ENCODE results near the gene ZNF556. TPM values are rescaled to one million over a fixed set of nuclear protein-coding genes. Genes with fewer than 3 reads are reported as not detected.

ZNF556 gene
- total RNA-seq, 1 donor from 2014 or later: 19.3 TPM

DNA sequence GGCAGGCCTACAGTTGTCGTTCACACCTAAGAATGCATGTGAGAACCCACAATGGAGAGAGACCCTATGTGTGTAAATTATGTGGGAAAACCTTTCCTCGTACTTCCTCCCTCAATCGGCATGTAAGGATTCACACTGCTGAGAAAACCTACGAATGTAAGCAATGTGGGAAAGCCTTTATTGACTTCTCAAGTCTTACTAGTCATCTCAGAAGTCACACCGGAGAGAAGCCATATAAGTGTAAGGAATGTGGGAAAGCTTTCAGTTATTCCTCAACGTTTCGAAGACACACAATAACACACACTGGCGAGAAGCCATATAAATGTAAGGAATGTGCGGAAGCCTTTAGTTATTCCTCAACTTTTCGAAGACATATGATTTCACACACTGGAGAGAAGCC, 14.5 kb upstream of the ZNF556 start:
- Histone ChIP-seq H3K4me3 (ENCODE audit: low read length in 3 of 3) (peak overlapping the region in 1 of 3 donors; percentile 59), H3K36me3 (ENCODE audit: control insufficient read depth in 3 of 3, insufficient read depth in 3 of 3, low read length in 3 of 3) (peaks cover 41 to 49% (median 48%) of the 10 kb centered on the region in 3 donors), H3K9ac (ENCODE audit: low read depth in 1 of 3, low read length in 3 of 3) (no peak overlapping the region), H3K27ac (ENCODE audit: low read depth, low read length) (no peak overlapping the region), H3K27me3 (ENCODE audit: control insufficient read depth in 3 of 3, insufficient read depth in 3 of 3, low read length in 3 of 3) (no peaks in the 10 kb centered on the region), H3K4me1 (ENCODE audit: control insufficient read depth in 3 of 3, insufficient read depth in 3 of 3, low read length in 3 of 3) (peaks cover 0 to 7% (median 5%) of the 10 kb centered on the region in 3 donors), H3K9me3 (ENCODE audit: control insufficient read depth in 3 of 3, low read length in 3 of 3) (peaks cover 29 to 51% (median 35%) of the 10 kb centered on the region in 3 donors)

- peak overlapping the region in 1 of 3 donors; percentile 59 for H3K4me3 ChIP-seq (ENCODE audit: low read length in 3 of 3)
- H3K9me3 ChIP-seq (ENCODE audit: control insufficient read depth in 3 of 3, low read length in 3 of 3): peaks cover 29 to 51% (median 35%) of the 10 kb centered on the region in 3 donors
- H3K36me3 ChIP-seq (ENCODE audit: control insufficient read depth in 3 of 3, insufficient read depth in 3 of 3, low read length in 3 of 3): peaks cover 41 to 50% (median 48%) of the 10 kb centered on the region in 3 donors
- H3K27ac ChIP-seq (ENCODE audit: low read depth, low read length): no peak overlapping the region
- no peak overlapping the region for H3K9ac ChIP-seq (ENCODE audit: low read depth in 1 of 3, low read length in 3 of 3)
- H3K27me3 ChIP-seq (ENCODE audit: control insufficient read depth in 3 of 3, insufficient read depth in 3 of 3, low read length in 3 of 3): no peaks in the 10 kb centered on the region
- H3K4me1 ChIP-seq (ENCODE audit: control insufficient read depth in 3 of 3, insufficient read depth in 3 of 3, low read length in 3 of 3): peaks cover 0 to 7% (median 5%) of the 10 kb centered on the region in 3 donors
Observed at GRCh38 chr19:2853015-2853606, 14.0 kb upstream of the ZNF556 start.

- peaks cover 43 to 52% (median 48%) of the 10 kb centered on the region in 3 donors for H3K36me3 ChIP-seq (ENCODE audit: control insufficient read depth in 3 of 3, insufficient read depth in 3 of 3, low read length in 3 of 3)
Observed at GRCh38 chr19:2854849-2855248, 12.3 kb upstream of the ZNF556 start.

GRCh38 chr19:2856457-2857050, 10.6 kb upstream of the ZNF556 start:
- H3K27ac ChIP-seq (ENCODE audit: low read depth, low read length): no peak overlapping the region
- peaks cover 32 to 37% (median 34%) of the 10 kb centered on the region in 3 donors for H3K36me3 ChIP-seq (ENCODE audit: control insufficient read depth in 3 of 3, insufficient read depth in 3 of 3, low read length in 3 of 3)
- no peak overlapping the region for H3K4me3 ChIP-seq (ENCODE audit: low read length in 3 of 3)
- peaks cover 36 to 40% (median 38%) of the 10 kb centered on the region in 3 donors for H3K9me3 ChIP-seq (ENCODE audit: control insufficient read depth in 3 of 3, low read length in 3 of 3)
- no peaks in the 10 kb centered on the region for H3K27me3 ChIP-seq (ENCODE audit: control insufficient read depth in 3 of 3, insufficient read depth in 3 of 3, low read length in 3 of 3)
- H3K4me1 ChIP-seq (ENCODE audit: control insufficient read depth in 3 of 3, insufficient read depth in 3 of 3, low read length in 3 of 3): no peaks in the 10 kb centered on the region
- H3K9ac ChIP-seq (ENCODE audit: low read depth in 1 of 3, low read length in 3 of 3): no peak overlapping the region

More at GRCh38 chr19:2854849-2855248, 12.3 kb upstream of the ZNF556 start:
- Histone ChIP-seq H3K4me3 (ENCODE audit: low read length in 3 of 3) (no peak overlapping the region), H3K27ac (ENCODE audit: low read depth, low read length) (no peak overlapping the region), H3K4me1 (ENCODE audit: control insufficient read depth in 3 of 3, insufficient read depth in 3 of 3, low read length in 3 of 3) (no peaks in the 10 kb centered on the region), H3K27me3 (ENCODE audit: control insufficient read depth in 3 of 3, insufficient read depth in 3 of 3, low read length in 3 of 3) (no peaks in the 10 kb centered on the region), H3K9me3 (ENCODE audit: control insufficient read depth in 3 of 3, low read length in 3 of 3) (peaks cover 40 to 51% (median 41%) of the 10 kb centered on the region in 3 donors), H3K9ac (ENCODE audit: low read depth in 1 of 3, low read length in 3 of 3) (no peak overlapping the region)

- Histone ChIP-seq H3K9me3 (ENCODE audit: control insufficient read depth in 3 of 3, low read length in 3 of 3) (peaks cover 19 to 25% (median 20%) of the 10 kb centered on the region in 3 donors), H3K27me3 (ENCODE audit: control insufficient read depth in 3 of 3, insufficient read depth in 3 of 3, low read length in 3 of 3) (no peaks in the 10 kb centered on the region), H3K36me3 (ENCODE audit: control insufficient read depth in 3 of 3, insufficient read depth in 3 of 3, low read length in 3 of 3) (peaks cover 11 to 14% (median 11%) of the 10 kb centered on the region in 3 donors), H3K4me3 (ENCODE audit: low read length in 3 of 3) (no peak overlapping the region), H3K9ac (ENCODE audit: low read depth in 1 of 3, low read length in 3 of 3) (no peak overlapping the region), H3K27ac (ENCODE audit: low read depth, low read length) (no peak overlapping the region), H3K4me1 (ENCODE audit: control insufficient read depth in 3 of 3, insufficient read depth in 3 of 3, low read length in 3 of 3) (peaks cover 2 to 4% (median 2%) of the 10 kb centered on the region in 3 donors)
Observed at GRCh38 chr19:2858864-2859263, 8.3 kb upstream of the ZNF556 start.

DNA sequence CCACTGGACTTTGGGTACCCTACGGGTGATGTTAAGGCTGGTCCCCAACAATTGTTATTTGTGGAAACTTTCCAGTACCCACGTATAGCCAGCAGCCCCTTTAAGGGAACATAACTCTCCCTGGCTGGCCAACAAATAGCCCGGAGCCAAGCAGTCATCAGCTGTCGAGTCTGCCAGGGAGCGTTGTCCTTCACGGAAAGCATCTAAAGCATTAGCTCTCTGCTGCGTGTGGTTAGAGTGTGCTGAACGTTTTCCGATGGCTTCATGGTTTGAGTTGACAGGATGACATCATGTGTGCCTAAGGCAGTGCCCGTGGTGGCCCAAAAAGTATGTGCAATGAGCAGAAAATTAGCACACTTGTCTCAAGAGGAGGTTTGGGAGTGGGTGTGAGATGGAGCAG, 3.3 kb upstream of the ZNF556 start:
- Histone ChIP-seq H3K27me3 (ENCODE audit: control insufficient read depth in 3 of 3, insufficient read depth in 3 of 3, low read length in 3 of 3) (no peaks in the 10 kb centered on the region), H3K9me3 (ENCODE audit: control insufficient read depth in 3 of 3, low read length in 3 of 3) (peaks cover 0 to 4% (median 4%) of the 10 kb centered on the region in 3 donors), H3K36me3 (ENCODE audit: control insufficient read depth in 3 of 3, insufficient read depth in 3 of 3, low read length in 3 of 3) (no peaks in the 10 kb centered on the region), H3K9ac (ENCODE audit: low read depth in 1 of 3, low read length in 3 of 3) (peak overlapping the region in 1 of 3 donors; percentile 5), H3K4me1 (ENCODE audit: control insufficient read depth in 3 of 3, insufficient read depth in 3 of 3, low read length in 3 of 3) (peaks cover 5 to 17% (median 16%) of the 10 kb centered on the region in 3 donors), H3K4me3 (ENCODE audit: low read length in 3 of 3) (peak overlapping the region in 1 of 3 donors; percentile 40), H3K27ac (ENCODE audit: low read depth, low read length) (no peak overlapping the region)

GRCh38 chr19:2865334-2866100, 1.6 kb upstream of the ZNF556 start:
- Histone ChIP-seq H3K4me1 (ENCODE audit: control insufficient read depth in 3 of 3, insufficient read depth in 3 of 3, low read length in 3 of 3) (peaks cover 5 to 17% (median 16%) of the 10 kb centered on the region in 3 donors), H3K27me3 (ENCODE audit: control insufficient read depth in 3 of 3, insufficient read depth in 3 of 3, low read length in 3 of 3) (no peaks in the 10 kb centered on the region), H3K9ac (ENCODE audit: low read depth in 1 of 3, low read length in 3 of 3) (no peak overlapping the region), H3K36me3 (ENCODE audit: control insufficient read depth in 3 of 3, insufficient read depth in 3 of 3, low read length in 3 of 3) (no peaks in the 10 kb centered on the region), H3K27ac (ENCODE audit: low read depth, low read length) (no peak overlapping the region), H3K4me3 (ENCODE audit: low read length in 3 of 3) (no peak overlapping the region), H3K9me3 (ENCODE audit: control insufficient read depth in 3 of 3, low read length in 3 of 3) (peaks cover 0 to 3% (median 0%) of the 10 kb centered on the region in 3 donors)

DNA sequence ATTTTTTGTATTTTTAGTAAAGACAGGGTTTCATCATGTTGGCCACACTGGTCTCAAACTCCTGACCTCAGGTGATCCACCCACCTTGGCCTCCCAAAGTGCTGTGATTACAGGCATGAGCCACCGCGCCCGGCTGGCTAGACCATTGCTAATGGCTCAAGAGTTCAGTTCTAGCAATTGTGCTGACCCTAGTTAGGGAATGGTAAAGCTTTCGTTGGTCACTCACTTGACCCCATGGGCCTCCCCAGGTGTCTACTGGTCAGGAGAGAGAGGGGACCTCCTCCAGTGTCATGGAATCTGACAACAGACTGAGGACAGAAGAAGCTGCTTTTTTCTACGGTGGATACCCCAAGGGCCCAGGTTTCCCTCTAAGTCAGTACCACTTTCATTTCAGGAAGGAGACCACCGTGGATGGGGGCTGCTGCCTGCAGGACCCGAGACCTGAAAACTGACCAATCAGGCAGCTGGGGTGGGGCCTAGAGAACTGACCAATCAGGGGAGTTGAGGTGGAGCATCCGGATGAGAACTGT, 575 bp upstream of the ZNF556 start:
- Histone ChIP-seq H3K4me1 (ENCODE audit: control insufficient read depth in 3 of 3, insufficient read depth in 3 of 3, low read length in 3 of 3) (peaks cover 5 to 17% (median 16%) of the 10 kb centered on the region in 3 donors), H3K36me3 (ENCODE audit: control insufficient read depth in 3 of 3, insufficient read depth in 3 of 3, low read length in 3 of 3) (no peaks in the 10 kb centered on the region), H3K27ac (ENCODE audit: low read depth, low read length) (peak overlapping the region; percentile 40), H3K4me3 (ENCODE audit: low read length in 3 of 3) (peak overlapping the region; percentile 73 to 85 (median 74)), H3K9me3 (ENCODE audit: control insufficient read depth in 3 of 3, low read length in 3 of 3) (peaks cover 0 to 3% (median 0%) of the 10 kb centered on the region in 3 donors), H3K27me3 (ENCODE audit: control insufficient read depth in 3 of 3, insufficient read depth in 3 of 3, low read length in 3 of 3) (no peaks in the 10 kb centered on the region), H3K9ac (ENCODE audit: low read depth in 1 of 3, low read length in 3 of 3) (no peak overlapping the region)

- Histone ChIP-seq H3K4me3 (ENCODE audit: low read length in 3 of 3) (no peak overlapping the region), H3K9me3 (ENCODE audit: control insufficient read depth in 3 of 3, low read length in 3 of 3) (no peaks in the 10 kb centered on the region), H3K36me3 (ENCODE audit: control insufficient read depth in 3 of 3, insufficient read depth in 3 of 3, low read length in 3 of 3) (peaks cover 4 to 6% (median 5%) of the 10 kb centered on the region in 3 donors), H3K27me3 (ENCODE audit: control insufficient read depth in 3 of 3, insufficient read depth in 3 of 3, low read length in 3 of 3) (no peaks in the 10 kb centered on the region), H3K27ac (ENCODE audit: low read depth, low read length) (no peak overlapping the region), H3K4me1 (ENCODE audit: control insufficient read depth in 3 of 3, insufficient read depth in 3 of 3, low read length in 3 of 3) (peaks cover 0 to 11% (median 10%) of the 10 kb centered on the region in 3 donors), H3K9ac (ENCODE audit: low read depth in 1 of 3, low read length in 3 of 3) (no peak overlapping the region)
Observed at GRCh38 chr19:2869618-2870017, 2.5 kb downstream of the ZNF556 start.
